Astrocyte of the cerebellum (primary cell): ENCODE data around the gene INPP5K.

ENCODE experiments used
- DNase-seq: peaks from one replicate; pipeline ENCODE4 v3.0.0-alpha.2; 2011; ENCODE audit warnings: low read depth
- H3K4me3 ChIP-seq: 2 replicates; pipeline ENCODE4 v1.5.1; 2011; ENCODE audit warnings: mild to moderate bottlenecking, low read depth, low read length, moderate library complexity
- CTCF ChIP-seq: IDR thresholded peaks from 2 replicates; pipeline ENCODE4 v1.5.1; 2012; ENCODE audit warnings: low read length, low read depth, moderate library complexity, mild to moderate bottlenecking; ENCODE audit errors: missing control alignments
- in situ Hi-C: cut with HindIII; loops from 2 replicates; pipeline ENCODE4 v1.10.0; 2017; ENCODE audit warnings: low sequenced_read_pairs

INPP5K gene

GRCh38 chr17:1560858-1561355, 44.5 kb upstream of the INPP5K start:
- DNase-seq, result no peak
- H3K4me3 ChIP-seq, result peak overlapping the region; percentile 64
- in situ Hi-C loops, result no loop called here

DNA sequence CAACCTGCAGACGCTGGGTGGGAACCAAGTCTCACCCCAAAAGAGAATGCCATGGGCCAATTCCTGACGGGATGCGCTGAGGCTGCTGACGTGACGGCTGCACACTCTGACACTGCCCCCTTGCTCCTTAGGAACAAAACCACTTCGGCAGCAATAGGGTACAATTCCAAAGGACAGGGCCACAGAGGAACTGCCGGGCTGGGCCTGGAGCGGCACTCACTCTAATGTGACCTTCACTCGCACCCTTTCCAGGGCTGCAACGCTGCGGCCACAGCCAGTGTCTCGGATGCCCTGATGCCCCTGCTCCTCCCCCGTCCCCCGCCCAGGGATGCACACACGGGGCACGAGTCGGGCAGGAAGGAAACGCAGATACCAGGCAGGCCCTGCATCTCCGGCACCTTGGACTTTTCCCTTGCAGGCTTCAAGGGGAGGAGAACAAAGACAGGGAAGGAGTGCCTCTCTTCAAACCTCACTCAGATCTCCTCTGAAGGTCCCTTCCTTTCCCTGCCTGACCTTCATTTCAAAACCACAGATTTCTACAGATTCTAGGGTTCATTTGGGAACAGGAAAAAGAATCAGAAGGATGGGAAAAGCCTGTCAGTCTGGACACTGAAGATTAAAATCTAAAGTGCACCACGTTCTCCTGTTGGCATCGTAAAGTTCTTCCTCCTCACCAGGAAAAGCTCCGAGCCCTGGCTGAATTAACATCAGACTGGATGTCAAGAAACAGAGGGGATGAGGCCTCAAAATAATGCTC, 43.9 kb upstream of the INPP5K start:
- in situ Hi-C loops, result no loop called here
- H3K4me3 ChIP-seq, result peak overlapping the region; percentile 3
- no peak for TF ChIP-seq CTCF
- DNase-seq, result no peak

More at GRCh38 chr17:1560858-1561355, 44.5 kb upstream of the INPP5K start:
- no peak for TF ChIP-seq CTCF

GRCh38 chr17:1559047-1560043, 42.9 kb upstream of the INPP5K start:
- DNase-seq, result no peak
- no peak overlapping the region for H3K4me3 ChIP-seq
- in situ Hi-C loops, result no loop called here
- no peak for TF ChIP-seq CTCF

GRCh38 chr17:1558401-1558800, 42.0 kb upstream of the INPP5K start:
- no peak for DNase-seq
- no peak overlapping the region for H3K4me3 ChIP-seq
- in situ Hi-C loops, result no loop called here
- TF ChIP-seq CTCF, result no peak

DNA sequence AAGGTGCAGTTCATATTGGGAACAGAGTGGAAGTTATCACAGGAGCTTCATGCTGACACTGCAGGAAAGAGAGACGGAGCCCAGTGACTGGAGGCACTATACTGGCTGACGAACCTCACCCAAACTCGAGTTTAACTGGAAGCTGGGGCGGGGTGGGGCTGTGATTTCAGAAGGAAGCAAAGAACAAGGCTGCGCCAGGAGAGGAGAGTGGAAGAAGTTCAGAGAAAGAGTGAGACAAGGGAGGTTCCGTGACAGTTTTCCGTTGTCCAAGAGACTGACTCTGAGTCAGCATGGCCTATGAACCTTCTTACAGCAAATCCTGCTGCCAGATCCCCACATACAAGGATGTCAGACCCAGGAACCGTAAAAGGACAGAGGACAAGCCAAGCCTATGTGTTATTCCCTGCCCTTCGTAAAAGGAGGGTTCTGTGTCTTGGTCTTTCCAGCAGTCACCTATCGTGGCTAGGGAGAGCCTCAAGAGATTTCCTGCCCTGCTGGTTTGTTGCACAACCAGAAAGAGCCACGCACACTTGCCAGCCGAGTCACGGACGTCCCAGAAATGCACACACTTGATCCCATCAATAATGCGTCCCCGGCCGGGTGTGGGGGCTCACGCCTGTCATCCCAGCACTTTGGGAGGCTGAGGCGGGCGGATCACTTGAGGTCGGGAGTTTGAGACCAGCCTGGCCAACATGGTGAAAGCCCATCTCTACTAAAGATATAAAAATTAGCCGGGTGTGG, 41.1 kb upstream of the INPP5K start:
- TF ChIP-seq CTCF, result no peak
- DNase-seq, result no peak
- in situ Hi-C loops, result no loop called here
- no peak overlapping the region for H3K4me3 ChIP-seq
